Cardiac septum (tissue), 1 donor: Measurements from ENCODE around the gene TSPAN14. TPM values are rescaled to one million over a fixed set of nuclear protein-coding genes. Genes with fewer than 3 reads are reported as not detected.

Experiments used
- DNase-seq: peaks from one replicate; pipeline ENCODE4 v3.0.0-alpha.2; 2020; ENCODE audit warnings: low spot score
- intact Hi-C: fragments of 100-400 bp; cut with DNase I; formaldehyde crosslinking; loops from one replicate; pipeline ENCODE4 v1.14.0; 2022
- total RNA-seq: library from RNA; stranded (reverse); fragmentation: NEBNext Ultra II Directional; extraction: Animal tissue kit (Norgen Biotek cat#: 25700); gene quantifications from one replicate; pipeline ENCODE4 v1.2.1, GENCODE V29; 2021
- donor health status: DM: no; HTN: no; CAD: no.

TSPAN14 gene
- total RNA-seq, 1 donor from 2014 or later: 20.1 TPM

- intact Hi-C loops: no loop called here
These were observed 30.1 kb downstream of the TSPAN14 start for GRCh38 chr10:80484243-80484642.

GRCh38 chr10:80484676-80485075 is 30.6 kb downstream of the TSPAN14 start:
- DNase-seq: no peak
- intact Hi-C loops: no loop called here

More at GRCh38 chr10:80484243-80484642, 30.1 kb downstream of the TSPAN14 start:
- peak; percentile 10 for DNase-seq

- DNase-seq: peak; percentile 0
- intact Hi-C loops: no loop called here
These were observed 31.2 kb downstream of the TSPAN14 start for GRCh38 chr10:80485076-80485945.

GRCh38 chr10:80485946-80486764 is 32.0 kb downstream of the TSPAN14 start:
- peak; percentile 71 for DNase-seq
- intact Hi-C loops: no loop called here

DNA sequence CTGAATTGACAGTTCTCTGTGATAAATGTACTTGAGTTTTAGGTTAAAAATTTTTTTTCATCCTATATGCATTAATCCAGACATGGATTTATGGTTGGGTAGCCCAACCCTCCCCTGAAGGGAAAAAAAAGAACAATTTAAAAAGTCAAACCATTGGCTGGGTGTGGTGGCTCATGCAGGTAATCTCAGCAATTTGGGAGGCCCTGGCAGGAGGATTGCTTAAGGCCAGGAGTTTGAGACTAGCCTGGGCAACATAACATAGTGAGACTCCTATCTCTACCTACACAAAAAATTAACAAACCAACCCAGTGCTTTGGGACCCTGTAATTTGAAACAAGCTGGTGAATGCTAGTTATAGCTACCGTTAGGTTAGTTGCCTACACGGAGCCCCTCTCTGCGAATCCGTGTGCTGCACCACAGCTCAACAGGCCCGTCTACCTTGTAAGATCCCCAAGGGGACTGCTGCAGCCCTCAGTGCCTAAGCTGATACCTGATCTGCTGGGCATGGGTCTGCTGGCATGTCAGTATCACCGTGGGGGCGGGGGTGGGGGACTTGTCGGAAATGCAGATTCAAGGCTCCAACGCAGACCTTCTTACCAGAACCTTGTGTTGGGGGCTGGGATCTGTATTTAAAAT is 32.8 kb downstream of the TSPAN14 start:
- intact Hi-C loops: no loop called here
- peak; percentile 15 for DNase-seq

DNA sequence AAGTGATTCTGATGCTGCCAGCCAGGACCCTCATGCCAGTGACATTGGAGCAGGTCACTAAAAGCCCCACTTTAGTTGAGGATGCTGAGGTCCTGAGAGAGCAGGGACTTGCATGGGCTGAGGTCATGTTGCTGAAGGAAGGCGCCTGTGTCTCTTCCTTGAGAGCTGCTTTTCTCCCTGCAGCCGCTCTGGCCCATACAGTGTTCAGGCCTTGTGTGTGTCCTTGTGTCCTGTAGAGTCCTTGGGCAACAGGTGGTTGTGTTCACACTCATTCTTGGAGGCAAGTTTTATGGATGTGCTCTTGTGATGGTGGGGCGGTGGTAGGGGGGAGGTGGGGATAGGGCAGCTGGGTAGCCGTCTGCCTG is 33.3 kb downstream of the TSPAN14 start:
- no peak for DNase-seq
- intact Hi-C loops: no loop called here

- peak; percentile 90 for DNase-seq
- intact Hi-C loops: no loop called here
These were observed 33.9 kb downstream of the TSPAN14 start for GRCh38 chr10:80487791-80488538.

DNA sequence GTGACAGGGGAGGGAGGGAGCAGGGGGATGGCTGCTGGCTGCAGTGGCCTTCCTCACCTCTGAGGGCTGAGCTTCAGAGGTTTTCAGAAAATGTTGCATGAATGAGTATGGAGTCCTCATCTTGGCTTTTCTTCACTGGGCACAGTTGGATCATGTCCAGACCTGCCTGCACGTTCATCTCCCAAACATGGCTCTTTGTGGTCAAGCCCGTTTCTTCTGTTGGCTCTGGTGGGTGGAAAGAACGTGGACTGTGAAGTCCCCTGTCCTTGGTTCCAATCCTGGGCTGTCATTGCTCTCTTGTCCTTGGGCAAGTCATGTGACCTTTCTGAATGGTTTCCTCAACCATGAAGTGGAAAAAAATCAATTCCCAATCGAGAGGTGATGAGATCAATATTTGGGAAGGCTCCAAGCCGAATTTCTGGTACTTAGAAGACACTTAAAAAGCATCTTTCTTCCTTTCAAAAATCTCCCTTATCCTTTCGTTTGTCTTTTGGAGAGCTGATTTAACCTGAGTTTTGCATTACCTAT is 34.5 kb downstream of the TSPAN14 start:
- peak; percentile 15 for DNase-seq
- intact Hi-C loops: no loop called here

DNA sequence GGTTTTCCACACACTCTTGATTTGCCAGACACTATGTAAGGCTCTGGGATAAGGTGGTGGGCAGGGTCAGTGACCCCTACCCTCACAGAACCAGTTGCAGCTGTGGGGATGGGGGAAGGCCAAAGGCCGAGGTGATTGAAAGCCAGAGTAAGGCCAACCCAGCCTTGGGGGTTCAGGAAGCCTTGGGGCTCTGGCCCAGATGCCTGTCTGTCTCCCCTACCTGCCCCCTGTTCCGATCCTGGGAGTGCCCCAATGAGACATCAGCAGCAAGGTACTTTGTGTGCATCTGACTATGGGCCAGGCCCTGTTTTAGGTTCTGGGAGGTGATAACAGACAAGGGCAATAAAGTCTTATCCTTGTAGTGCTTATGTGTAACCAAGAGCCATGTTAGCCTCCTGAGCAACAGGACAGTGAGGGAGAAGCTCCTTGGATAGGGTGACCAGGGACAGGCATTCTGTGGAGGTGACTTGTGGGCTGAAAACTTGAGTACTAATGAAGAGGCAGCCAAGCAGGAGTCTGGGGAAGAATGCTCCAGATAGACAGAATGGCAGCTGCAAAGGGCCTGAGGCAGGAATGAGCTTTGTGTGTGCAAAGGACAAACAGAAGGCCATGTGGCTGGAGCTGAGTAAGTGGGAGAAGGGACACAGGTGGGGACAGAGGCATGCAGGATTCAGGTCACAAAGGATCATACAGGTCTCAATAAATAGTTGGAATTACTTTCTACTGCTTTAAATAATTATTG is 35.4 kb downstream of the TSPAN14 start:
- DNase-seq: peak; percentile 55
- intact Hi-C loops: no loop called here

DNA sequence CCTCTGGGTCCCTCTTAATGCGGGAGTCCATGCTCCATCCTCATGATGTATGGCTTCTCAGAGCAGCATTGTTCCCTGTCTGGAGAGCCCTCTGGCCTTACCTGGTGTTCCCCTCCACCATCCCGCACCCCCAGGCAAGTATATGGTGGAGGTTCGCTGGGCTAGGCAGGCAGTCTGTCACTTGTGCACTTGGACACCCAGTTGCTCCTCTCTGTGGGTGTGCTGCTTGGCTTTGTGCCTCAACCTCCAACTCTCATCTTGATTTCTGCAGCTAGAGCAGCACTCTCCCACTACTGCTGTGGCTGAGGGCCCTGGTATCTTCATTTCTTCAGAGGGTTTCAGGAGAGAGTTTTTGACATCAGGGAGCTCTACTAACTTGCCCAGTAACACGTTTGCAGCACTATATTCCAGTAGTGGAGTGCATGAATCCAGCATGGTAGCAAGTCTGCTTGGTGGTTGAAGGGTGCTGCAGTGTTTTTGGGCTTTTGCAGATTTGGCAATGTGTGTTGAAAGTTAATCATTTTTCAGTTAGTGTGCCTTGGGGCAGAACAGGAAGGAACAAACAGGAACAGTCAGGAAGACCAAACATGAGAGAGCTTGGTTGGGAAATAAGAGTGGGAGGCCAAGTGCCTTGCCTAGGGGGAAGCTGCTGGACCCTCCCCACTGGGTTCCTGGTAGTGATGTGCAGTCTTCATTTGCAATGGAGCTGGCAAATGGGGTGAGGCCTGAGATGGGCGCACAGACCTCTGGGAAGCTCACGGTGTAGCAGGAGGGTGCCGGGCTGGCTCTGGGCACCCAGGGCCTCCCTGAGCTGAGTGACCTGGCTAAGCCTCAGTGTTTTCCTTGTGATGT is 37.4 kb downstream of the TSPAN14 start:
- intact Hi-C loops: no loop called here
- peak; percentile 76 for DNase-seq

GRCh38 chr10:80492848-80493521 is 38.9 kb downstream of the TSPAN14 start:
- DNase-seq: no peak
- intact Hi-C loops: no loop called here

DNA sequence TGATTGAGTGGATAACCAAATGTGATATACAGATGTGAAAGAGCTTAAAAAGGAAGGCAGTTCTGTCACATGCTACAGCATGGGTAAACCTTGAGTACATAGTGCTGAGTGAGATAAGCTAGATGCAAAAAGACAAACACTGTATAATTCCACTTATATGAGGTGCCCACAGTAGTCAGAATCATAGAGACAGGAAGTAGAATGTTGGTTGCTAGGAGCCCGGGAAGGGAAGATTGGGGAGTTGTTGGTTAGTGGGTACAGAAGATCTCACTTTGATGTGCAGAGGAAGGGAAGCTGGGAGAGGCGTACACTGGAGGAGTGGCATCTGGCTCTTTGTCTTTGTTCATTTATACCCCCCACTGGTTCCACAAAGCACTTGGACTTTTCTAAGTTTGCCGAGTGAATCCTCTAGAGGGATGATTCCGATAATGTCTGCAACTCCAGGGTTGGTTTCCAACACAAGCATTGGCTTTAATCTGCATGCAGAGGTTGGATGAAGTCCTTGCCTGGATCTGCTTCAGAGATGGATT is 39.5 kb downstream of the TSPAN14 start:
- peak; percentile 9 for DNase-seq
- intact Hi-C loops: no loop called here

- intact Hi-C loops: no loop called here
- no peak for DNase-seq
These were observed 42.6 kb downstream of the TSPAN14 start for GRCh38 chr10:80496555-80497172.

DNA sequence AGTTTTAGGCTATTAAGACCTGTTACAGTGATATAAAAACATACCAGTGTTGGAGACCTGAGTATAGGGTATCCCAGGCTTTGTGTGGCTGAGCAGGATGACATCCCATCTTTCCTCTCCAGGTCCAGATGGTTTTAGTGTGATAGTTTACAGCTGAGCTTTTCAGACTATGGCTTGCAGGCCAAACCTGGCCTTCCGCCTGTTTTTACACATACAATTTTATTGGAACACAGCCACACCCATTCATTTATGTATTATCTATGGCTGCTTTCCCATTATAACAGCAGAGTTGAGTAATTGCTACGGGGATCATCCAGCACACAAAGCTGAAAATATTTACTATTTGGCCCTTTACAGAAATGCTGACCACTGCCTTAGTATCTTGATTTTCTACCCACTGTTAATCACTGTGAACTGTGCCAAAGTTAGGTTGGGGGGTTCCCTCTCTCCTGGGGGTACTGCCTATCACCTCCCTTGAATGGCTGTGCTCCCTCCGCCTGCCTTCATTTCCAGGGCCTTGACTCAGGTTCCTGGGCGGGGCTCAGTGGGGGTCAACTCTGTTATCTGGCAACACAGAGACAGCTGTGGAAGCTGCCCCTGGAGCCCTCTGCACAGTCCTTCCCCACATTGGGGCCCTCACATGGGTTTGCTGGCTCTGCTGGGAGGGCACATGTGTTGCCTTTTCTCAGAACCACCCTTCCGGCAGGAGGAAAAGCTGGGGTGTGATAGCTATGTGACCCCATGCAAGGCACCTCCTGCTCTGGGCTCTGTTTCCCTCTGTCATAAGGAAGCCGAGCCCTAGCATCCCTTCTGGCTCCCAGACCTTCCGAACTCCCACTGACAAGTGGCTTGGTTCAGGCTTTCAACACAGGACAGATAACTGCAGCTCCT is 43.3 kb downstream of the TSPAN14 start:
- intact Hi-C loops: no loop called here
- peak; percentile 80 for DNase-seq

GRCh38 chr10:80498078-80498832 is 44.1 kb downstream of the TSPAN14 start:
- DNase-seq: peak; percentile 44
- intact Hi-C loops: no loop called here
